ENCODE results near the gene C1orf50.
A peak's percentile ranks its signal among the peaks of the same experiment; 100 is the strongest.
"Not testable (repeated sequence)": the region's sequence is repeated elsewhere in the genome, so short reads cannot be mapped to it uniquely, and the experiment has no call there.

The C1orf50 gene

DNA sequence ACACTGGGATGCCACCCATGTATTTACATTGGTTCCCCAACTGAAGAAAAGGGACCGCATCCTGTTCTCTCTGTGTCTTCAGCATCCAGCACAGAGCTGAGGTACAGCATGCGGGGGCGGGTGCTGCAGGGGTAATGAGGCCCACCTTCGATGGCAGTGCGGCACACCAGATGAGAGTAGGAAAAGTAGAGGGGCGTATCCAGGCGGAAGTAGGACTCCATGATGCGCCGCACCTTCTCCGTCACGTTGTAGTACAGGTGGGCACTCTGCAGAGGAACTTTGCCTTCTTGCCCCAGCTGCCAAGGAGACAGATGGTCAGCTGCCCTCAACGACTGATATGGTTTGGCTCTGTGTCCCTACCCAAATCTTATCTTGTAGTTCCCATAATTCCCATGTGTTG is 17.0 kb upstream of the C1orf50 start:
- TF ChIP-seq CTCF (IDR thresholded peaks at IDR 0.05), result no peak
- no peaks in the 10 kb centered on the region for H3K4me1 ChIP-seq
- DNase-seq, result no peak
- H3K9me3 ChIP-seq, result no peaks in the 10 kb centered on the region
- H3K4me3 ChIP-seq, result no peak overlapping the region
- H3K27ac ChIP-seq, result no peak overlapping the region
- no peaks in the 10 kb centered on the region for H3K27me3 ChIP-seq
- intact Hi-C loops (cut with DNase I; ENCODE audit: low total_unique reads), result no loop called here
- H3K36me3 ChIP-seq, result peaks cover 57 to 92% (median 81%) of the 10 kb centered on the region in 3 donors

- H3K4me1 ChIP-seq; H3K27me3 ChIP-seq; DNase-seq; H3K4me3 ChIP-seq; intact Hi-C loops (cut with DNase I; ENCODE audit: low total_unique reads); H3K27ac ChIP-seq; H3K9me3 ChIP-seq: not testable (repeated sequence)
- peaks cover 69 to 92% (median 86%) of the 10 kb centered on the region in 3 donors for H3K36me3 ChIP-seq
Measured at GRCh38 chr1:42751511-42752070, 15.5 kb upstream of the C1orf50 start.

DNA sequence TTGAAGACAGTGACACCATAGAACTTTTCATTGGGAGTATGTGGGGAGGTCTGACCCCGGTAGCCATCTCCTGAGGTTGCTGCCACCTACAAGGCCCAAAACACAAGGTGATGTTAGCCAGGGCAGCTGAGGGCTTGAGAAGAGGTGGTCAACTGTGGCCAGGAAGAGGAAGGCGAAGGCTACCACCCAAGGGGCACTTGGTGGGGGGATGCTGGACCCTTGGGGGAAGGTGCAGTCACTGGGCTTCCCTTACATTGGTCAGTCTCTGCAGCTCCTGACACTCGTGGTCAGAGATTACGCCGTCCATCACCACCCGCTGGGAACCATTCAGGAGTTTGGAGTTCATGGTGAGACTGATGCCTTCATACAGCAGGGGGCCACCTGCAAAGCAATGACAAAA is 14.8 kb upstream of the C1orf50 start:
- no peak for TF ChIP-seq CTCF (IDR thresholded peaks at IDR 0.05)
- H3K27ac ChIP-seq, result no peak overlapping the region
- H3K9me3 ChIP-seq, result no peaks in the 10 kb centered on the region
- no peak overlapping the region for H3K4me3 ChIP-seq
- no peaks in the 10 kb centered on the region for H3K4me1 ChIP-seq
- DNase-seq, result no peak
- H3K27me3 ChIP-seq, result no peaks in the 10 kb centered on the region
- peaks cover 72 to 92% (median 84%) of the 10 kb centered on the region in 3 donors for H3K36me3 ChIP-seq
- intact Hi-C loops (cut with DNase I; ENCODE audit: low total_unique reads), result no loop called here

DNA sequence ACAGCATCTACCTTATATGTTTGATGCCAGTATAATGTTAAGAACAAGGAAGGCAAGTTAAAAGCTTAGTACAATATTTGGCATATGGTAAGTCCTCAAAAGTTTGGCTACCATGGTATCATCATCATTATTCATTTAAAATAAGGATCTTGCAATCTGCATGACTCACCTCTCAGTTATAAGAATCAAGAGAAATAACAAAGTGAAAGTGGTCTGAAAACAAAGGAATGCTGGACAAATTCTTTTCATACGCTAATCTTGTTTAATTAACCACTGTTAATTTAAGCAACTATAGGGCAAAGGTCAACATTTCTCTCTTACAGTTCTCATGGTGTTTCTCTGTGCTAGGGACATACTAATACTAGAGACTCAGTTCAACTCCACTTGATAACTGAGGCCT is 14.0 kb upstream of the C1orf50 start:
- no peaks in the 10 kb centered on the region for H3K27me3 ChIP-seq
- no peak for TF ChIP-seq CTCF (IDR thresholded peaks at IDR 0.05)

DNA sequence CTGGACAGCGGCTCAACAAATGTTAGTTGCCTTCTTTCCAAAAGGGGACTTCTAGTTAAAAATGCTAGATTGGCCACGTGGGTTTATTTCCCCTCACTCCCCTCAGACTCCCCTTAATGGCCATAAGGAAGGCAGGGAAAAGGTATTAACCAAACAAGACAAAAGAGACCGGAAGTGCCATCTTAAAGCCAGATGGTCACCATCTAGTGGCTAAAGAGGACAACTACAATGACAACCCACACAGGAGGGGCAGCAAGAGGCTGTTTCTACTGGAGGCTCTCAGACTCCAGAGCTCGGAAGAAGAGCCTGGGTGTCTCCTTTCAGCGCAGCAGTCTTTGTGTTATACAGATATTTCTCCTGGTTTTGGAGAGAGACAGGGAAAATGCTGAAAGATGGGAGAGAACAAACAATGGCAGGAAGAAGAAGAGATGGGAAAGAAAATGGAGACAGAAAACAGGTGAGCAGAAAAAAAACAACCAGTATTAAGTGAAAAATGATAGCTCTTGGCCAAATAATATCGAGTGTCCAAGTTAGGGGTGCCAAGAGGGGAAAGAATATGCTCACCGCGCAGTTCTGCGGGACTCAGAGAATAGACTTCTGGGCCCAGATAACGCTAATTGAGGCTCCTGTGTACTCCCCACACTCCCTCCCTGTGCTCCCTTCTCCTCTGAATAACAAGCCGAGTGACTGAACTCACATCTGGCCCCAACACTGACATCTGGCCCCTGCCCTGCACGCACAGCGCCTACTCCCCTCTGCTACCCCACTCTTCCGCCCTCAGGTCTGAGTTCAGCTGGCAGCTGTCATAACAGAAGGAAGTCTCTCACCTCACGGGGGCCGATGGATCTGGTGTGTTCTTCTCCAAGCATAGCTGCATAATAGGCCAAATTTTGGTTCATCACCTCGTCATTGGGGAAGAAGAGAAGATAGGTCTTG is 9.8 kb upstream of the C1orf50 start:
- Histone ChIP-seq H3K4me3 (no peak overlapping the region), H3K27ac (no peak overlapping the region), H3K9me3 (no peaks in the 10 kb centered on the region), H3K4me1 (peaks cover 0 to 4% (median 0%) of the 10 kb centered on the region in 4 donors), H3K36me3 (peaks cover 80 to 93% (median 84%) of the 10 kb centered on the region in 3 donors), H3K27me3 (no peaks in the 10 kb centered on the region)
- TF ChIP-seq CTCF (IDR thresholded peaks at IDR 0.05), result peak; percentile 52 to 53
- no peak for DNase-seq
- intact Hi-C loops (cut with DNase I; ENCODE audit: low total_unique reads), result loop anchor here (5.0 kb wide), 1 partner anchor 75 kb away; the partner anchor contains the start of gene YBX1

More for the DNA sequence above, 14.0 kb upstream of the C1orf50 start:
- Histone ChIP-seq H3K9me3 (no peaks in the 10 kb centered on the region), H3K36me3 (peaks cover 76 to 92% (median 84%) of the 10 kb centered on the region in 3 donors), H3K27ac (no peak overlapping the region), H3K4me3 (no peak overlapping the region), H3K4me1 (no peaks in the 10 kb centered on the region)
- intact Hi-C loops (cut with DNase I; ENCODE audit: low total_unique reads), result no loop called here
- no peak for DNase-seq

DNA sequence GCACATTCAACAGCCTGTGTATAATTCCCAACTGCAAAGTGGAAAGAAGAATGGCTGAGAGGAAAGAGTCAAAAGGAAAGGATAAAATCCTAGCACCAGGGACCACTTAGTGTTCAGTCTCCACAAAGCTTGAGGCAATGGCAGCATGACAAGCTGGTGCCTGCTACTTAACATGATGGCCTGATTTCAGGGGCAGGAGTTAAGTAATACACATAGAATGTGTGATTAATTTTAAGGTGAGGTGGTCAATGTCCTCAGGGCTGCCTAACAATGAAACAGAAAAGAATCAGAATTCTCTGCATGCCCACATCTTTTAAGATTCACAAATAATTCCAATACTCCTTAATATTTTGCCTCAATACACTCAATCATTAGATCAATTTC is 9.2 kb upstream of the C1orf50 start:
- TF ChIP-seq CTCF (IDR thresholded peaks at IDR 0.05), result no peak
- Histone ChIP-seq H3K27me3 (no peaks in the 10 kb centered on the region), H3K9me3 (no peaks in the 10 kb centered on the region), H3K27ac (no peak overlapping the region), H3K36me3 (peaks cover 73 to 88% (median 80%) of the 10 kb centered on the region in 3 donors), H3K4me3 (no peak overlapping the region), H3K4me1 (peaks cover 0 to 4% (median 0%) of the 10 kb centered on the region in 4 donors)
- no peak for DNase-seq
- intact Hi-C loops (cut with DNase I; ENCODE audit: low total_unique reads), result loop anchor here (5.0 kb wide), 1 partner anchor 76 kb away; the partner anchor contains the start of gene YBX1

All from tibial artery (tissue), 4 donors.